Mucosa of rectum (tissue), 2 donors: Measurements from ENCODE around the gene ITGBL1.

ENCODE experiments used
- H3K27ac ChIP-seq, 2 donors: one replicate each; pipeline ENCODE4 v1.7.0; 2013; ENCODE audit warnings: inconsistent platforms in 2 of 2, low read depth in 2 of 2, low read length in 2 of 2
- H3K27me3 ChIP-seq, 2 donors: one replicate each; pipeline ENCODE4 v1.7.0; 2013; ENCODE audit warnings: low read length in 2 of 2; ENCODE audit not compliant: control insufficient read depth in 2 of 2, insufficient read depth in 2 of 2
- H3K36me3 ChIP-seq, 2 donors: one replicate each; pipeline ENCODE4 v1.7.0; 2013; ENCODE audit warnings: low read length in 2 of 2; ENCODE audit not compliant: control insufficient read depth in 2 of 2, insufficient read depth in 2 of 2
- H3K4me1 ChIP-seq, 2 donors: one replicate each; pipeline ENCODE4 v1.7.0; 2013; ENCODE audit warnings: low read length in 2 of 2, mild to moderate bottlenecking in 1 of 2; ENCODE audit not compliant: control insufficient read depth in 2 of 2, insufficient read depth in 2 of 2
- H3K4me3 ChIP-seq, 2 donors: one replicate each; pipeline ENCODE4 v1.7.0; 2013; ENCODE audit warnings: low read length in 2 of 2
- H3K9ac ChIP-seq, 2 donors: one replicate each; pipeline ENCODE4 v1.7.0; 2013; ENCODE audit warnings: low read length in 2 of 2, low read depth in 1 of 2, mild to moderate bottlenecking in 1 of 2
- H3K9me3 ChIP-seq, 2 donors: one replicate each; pipeline ENCODE4 v1.7.0; 2013; ENCODE audit warnings: low read length in 2 of 2; ENCODE audit not compliant: control insufficient read depth in 2 of 2
- donor health status: healthy.
- donor health status: Normal muscosa, but diverticular disease.

Gene ITGBL1

GRCh38 chr13:101728021-101728420, 275.5 kb downstream of the ITGBL1 start:
- no peak overlapping the region for H3K4me3 ChIP-seq
- H3K9me3 ChIP-seq: no peaks in the 10 kb centered on the region
- H3K9ac ChIP-seq: no peak overlapping the region
- H3K36me3 ChIP-seq: no peaks in the 10 kb centered on the region
- H3K27me3 ChIP-seq: no peaks in the 10 kb centered on the region
- no peaks in the 10 kb centered on the region for H3K4me1 ChIP-seq
- no peak overlapping the region for H3K27ac ChIP-seq

GRCh38 chr13:101728615-101729014, 276.1 kb downstream of the ITGBL1 start:
- H3K9ac ChIP-seq: no peak overlapping the region
- H3K9me3 ChIP-seq: no peaks in the 10 kb centered on the region
- no peaks in the 10 kb centered on the region for H3K36me3 ChIP-seq

GRCh38 chr13:101730420-101731000, 278.0 kb downstream of the ITGBL1 start:
- Histone ChIP-seq H3K4me3 (no peak overlapping the region), H3K27ac (no peak overlapping the region), H3K9me3 (no peaks in the 10 kb centered on the region), H3K9ac (no peak overlapping the region), H3K27me3 (no peaks in the 10 kb centered on the region), H3K4me1 (no peaks in the 10 kb centered on the region), H3K36me3 (no peaks in the 10 kb centered on the region)

More at GRCh38 chr13:101728615-101729014, 276.1 kb downstream of the ITGBL1 start:
- no peak overlapping the region for H3K27ac ChIP-seq
- H3K27me3 ChIP-seq: no peaks in the 10 kb centered on the region
- no peaks in the 10 kb centered on the region for H3K4me1 ChIP-seq
- no peak overlapping the region for H3K4me3 ChIP-seq

- Histone ChIP-seq H3K9me3 (no peaks in the 10 kb centered on the region), H3K4me1 (no peaks in the 10 kb centered on the region), H3K27me3 (no peaks in the 10 kb centered on the region), H3K36me3 (no peaks in the 10 kb centered on the region), H3K9ac (no peak overlapping the region), H3K4me3 (no peak overlapping the region), H3K27ac (no peak overlapping the region)
Measured at GRCh38 chr13:101736566-101736965, 284.1 kb downstream of the ITGBL1 start.

- no peak overlapping the region for H3K4me3 ChIP-seq
- H3K9me3 ChIP-seq: no peaks in the 10 kb centered on the region
- no peak overlapping the region for H3K27ac ChIP-seq
- H3K9ac ChIP-seq: no peak overlapping the region
- H3K36me3 ChIP-seq: no peaks in the 10 kb centered on the region
- H3K4me1 ChIP-seq: no peaks in the 10 kb centered on the region
- H3K27me3 ChIP-seq: no peaks in the 10 kb centered on the region
Measured at GRCh38 chr13:101738336-101738735, 285.9 kb downstream of the ITGBL1 start.

GRCh38 chr13:101739382-101740178, 287.1 kb downstream of the ITGBL1 start:
- Histone ChIP-seq H3K36me3 (no peaks in the 10 kb centered on the region), H3K9ac (no peak overlapping the region), H3K4me3 (no peak overlapping the region), H3K9me3 (no peaks in the 10 kb centered on the region), H3K27ac (no peak overlapping the region), H3K27me3 (no peaks in the 10 kb centered on the region), H3K4me1 (no peaks in the 10 kb centered on the region)

- Histone ChIP-seq H3K4me3 (no peak overlapping the region), H3K27me3 (no peaks in the 10 kb centered on the region), H3K36me3 (no peaks in the 10 kb centered on the region), H3K4me1 (no peaks in the 10 kb centered on the region), H3K9ac (no peak overlapping the region), H3K9me3 (no peaks in the 10 kb centered on the region), H3K27ac (no peak overlapping the region)
Measured at GRCh38 chr13:101746513-101746912, 294.0 kb downstream of the ITGBL1 start.

- Histone ChIP-seq H3K4me3 (no peak overlapping the region), H3K9me3 (no peaks in the 10 kb centered on the region), H3K27me3 (no peaks in the 10 kb centered on the region), H3K9ac (no peak overlapping the region), H3K36me3 (no peaks in the 10 kb centered on the region), H3K4me1 (no peaks in the 10 kb centered on the region), H3K27ac (no peak overlapping the region)
Measured at GRCh38 chr13:101747039-101747438, 294.6 kb downstream of the ITGBL1 start.

- no peaks in the 10 kb centered on the region for H3K27me3 ChIP-seq
- no peak overlapping the region for H3K27ac ChIP-seq
- H3K9me3 ChIP-seq: no peaks in the 10 kb centered on the region
- no peak overlapping the region for H3K9ac ChIP-seq
- H3K4me1 ChIP-seq: no peaks in the 10 kb centered on the region
- H3K36me3 ChIP-seq: no peaks in the 10 kb centered on the region
- no peak overlapping the region for H3K4me3 ChIP-seq
Measured at GRCh38 chr13:101749584-101749983, 297.1 kb downstream of the ITGBL1 start.

- Histone ChIP-seq H3K4me1 (no peaks in the 10 kb centered on the region), H3K27me3 (no peaks in the 10 kb centered on the region), H3K27ac (no peak overlapping the region), H3K36me3 (no peaks in the 10 kb centered on the region), H3K9ac (no peak overlapping the region), H3K4me3 (no peak overlapping the region), H3K9me3 (no peaks in the 10 kb centered on the region)
Measured at GRCh38 chr13:101751488-101751887, 299.0 kb downstream of the ITGBL1 start.
